ENCODE measurements around the gene SPAG16.
"Not testable (repeated sequence)": the region's sequence is repeated elsewhere in the genome, so short reads cannot be mapped to it uniquely, and the experiment has no call there.

The SPAG16 gene

DNA sequence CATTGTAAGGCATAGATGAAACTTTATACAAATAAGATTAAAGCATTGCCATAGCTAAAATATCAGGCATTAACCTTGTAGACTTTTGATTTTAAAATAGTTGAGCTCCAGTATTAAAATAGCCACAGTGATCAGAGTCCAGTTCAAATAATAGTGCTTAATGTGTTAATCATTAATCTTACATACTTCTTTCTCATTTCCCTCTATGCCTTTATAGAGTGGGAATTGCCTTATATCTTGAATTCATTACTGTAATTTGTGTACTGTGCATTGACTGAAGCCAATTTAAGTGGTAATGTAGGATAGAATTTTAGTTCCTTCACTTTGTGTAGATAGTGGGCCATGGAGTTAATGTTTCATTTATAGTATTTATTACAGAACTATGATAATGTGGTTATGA is 577.4 kb downstream of the SPAG16 start:
- DNase-seq = no peak

DNA sequence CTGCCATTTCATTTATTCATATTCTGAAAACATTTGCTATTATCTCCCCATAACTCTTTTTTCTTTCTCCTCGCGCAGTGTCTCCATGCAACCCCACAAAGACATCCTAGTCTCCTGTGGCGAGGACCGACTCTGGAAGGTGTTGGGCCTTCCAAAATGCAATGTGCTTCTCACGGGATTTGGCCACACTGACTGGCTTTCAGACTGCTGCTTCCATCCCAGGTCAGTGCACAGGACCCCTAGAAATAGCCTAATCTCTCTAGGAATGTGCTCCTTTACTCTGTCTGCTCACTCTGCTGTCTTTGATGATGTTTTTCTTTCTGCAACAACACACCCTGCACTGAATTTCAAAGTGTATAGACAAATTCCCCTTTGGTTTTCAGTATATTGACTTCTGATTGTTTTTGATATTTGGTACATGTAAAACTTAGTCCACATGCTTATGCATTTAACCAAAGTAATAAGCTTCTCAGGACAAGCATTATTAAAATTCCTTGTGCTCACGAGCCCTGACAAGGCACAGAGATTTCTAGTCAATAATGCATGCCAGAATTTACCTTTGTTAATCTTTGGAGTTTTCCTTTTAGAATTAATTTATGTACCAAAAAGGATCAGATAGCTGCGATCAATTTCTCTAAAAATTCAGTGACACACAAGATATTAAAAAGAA is 578.3 kb downstream of the SPAG16 start:
- DNase-seq = no peak

DNA sequence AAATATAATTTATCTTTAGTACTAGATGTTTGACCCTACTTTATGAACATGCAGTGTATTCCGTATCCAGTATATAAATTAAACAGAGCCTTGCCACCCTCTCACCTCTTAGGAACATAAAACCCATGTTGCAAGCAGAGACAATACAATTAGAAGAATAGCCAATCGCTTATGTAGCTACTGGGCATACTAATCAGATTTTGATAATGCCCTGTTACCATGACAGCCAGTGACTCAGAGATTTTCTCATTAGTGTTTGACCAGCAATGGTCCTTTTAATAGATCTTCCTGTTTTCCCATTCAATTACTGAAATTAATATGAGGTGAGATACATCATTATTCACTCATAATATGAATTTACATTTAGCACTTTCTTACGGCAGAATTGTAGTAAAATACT is 579.3 kb downstream of the SPAG16 start:
- DNase-seq = no peak

DNA sequence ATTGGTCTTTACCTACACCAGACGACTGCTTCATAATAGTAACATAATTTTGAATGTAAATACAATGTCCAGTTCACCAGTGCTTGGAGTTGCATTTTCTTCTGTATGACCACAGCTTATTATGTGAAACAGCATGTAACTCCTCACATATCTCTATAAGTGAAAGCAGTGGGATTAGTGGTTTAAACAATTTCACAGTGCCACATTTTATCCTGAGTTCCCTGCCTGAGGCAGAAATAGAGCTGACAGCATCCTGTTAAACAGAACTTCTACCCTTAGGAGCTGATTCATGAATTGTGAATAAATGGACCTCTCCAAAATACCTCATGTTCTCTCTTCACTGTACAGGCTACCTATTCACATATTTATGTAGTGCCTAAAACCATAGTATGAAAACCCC is 584.3 kb downstream of the SPAG16 start:
- no peak for DNase-seq

DNA sequence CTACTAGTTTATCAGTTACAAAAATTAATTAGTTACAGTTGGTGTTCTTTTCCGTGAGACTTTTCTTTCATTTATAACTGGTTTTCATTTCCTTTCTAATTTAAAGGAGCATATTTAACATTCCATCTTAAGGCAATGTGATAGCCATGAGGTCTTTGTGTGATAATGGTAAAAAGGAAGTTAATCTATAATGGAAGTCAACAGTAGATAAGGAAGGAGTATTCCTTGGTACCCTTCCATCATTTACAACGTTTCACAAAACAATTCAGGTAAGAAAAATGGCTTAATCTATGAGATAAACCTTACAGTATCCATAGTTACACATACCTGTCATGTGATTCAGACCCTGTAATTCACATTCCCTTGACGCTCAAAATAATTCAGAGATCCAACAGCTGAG is 601.2 kb downstream of the SPAG16 start:
- no peak for DNase-seq

DNA sequence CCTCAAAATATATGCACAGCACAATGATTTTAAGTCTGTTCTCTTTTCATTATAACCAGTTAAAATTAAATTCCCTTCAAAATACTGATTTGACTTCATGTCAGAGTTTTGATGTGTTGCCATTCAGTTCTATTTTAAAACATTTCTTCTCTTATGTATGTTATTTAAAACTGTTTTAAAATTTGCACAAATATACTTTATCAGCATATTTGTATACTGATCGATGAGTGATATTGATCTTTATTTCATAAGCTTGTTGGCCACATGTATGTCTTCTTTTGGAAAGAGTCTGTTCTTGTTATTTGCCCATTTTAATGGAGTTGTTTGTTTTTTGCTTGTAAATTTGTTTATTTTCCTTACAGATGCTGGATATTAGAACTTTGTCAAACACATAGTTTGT is 630.2 kb downstream of the SPAG16 start:
- DNase-seq = no peak

DNA sequence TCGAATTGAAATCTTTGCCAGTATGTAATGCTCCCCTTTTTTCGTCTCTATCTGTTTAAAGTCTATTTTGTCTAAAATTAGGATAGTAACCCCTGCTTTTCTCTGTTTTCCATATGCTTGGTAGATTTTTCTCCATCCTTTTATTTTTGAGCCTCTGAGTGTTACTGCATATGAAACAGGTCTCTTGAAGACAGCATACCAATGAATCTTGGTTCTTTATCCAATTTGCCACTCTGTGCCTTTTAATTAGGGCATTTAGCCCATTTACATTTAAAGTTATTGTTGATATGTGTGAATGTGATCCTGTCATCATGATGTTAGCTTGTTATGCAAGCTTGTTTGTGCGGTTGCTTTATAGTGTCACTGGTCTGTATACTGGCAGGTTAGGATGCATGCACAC is 635.8 kb downstream of the SPAG16 start:
- no peak for DNase-seq

DNA sequence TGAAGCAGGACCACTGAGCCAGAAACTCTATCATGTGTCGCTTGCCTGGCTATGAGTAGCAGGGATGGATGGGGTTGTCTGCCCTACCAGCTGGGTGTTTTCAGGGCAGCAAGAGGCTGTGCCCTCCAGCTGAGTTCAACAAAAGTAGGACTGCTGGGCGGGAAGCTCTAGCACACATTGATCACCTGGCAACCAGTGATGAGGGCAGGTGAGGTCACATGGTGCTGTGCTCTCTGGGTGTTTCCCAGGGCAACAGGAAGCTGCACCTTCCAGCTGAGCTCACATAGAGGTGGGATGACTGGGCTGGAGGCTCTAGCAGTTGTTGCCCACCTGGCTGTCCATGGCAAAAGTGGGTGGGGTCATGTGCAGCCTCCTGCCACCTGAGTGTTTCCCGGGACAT is 639.3 kb downstream of the SPAG16 start:
- DNase-seq = no peak

DNA sequence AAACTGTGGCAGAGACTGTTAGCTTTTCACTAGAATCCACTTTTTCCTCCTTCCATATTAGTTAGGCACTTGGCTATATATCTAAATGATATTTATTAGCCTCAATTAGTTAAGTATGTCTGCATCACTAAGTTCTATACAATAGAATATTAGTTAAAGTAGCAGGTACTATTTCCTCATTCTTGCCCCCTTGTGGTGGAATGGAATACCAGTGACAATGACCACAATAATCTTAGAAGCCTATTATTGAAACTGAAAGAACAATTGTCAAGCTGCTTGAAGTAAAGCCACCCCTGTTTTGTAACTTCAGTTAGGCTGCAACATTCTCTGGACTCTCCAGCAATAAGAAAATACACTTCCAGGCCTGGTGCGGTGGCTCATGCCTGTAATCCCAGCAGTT is 650.3 kb downstream of the SPAG16 start:
- peak; percentile 60 for DNase-seq

DNA sequence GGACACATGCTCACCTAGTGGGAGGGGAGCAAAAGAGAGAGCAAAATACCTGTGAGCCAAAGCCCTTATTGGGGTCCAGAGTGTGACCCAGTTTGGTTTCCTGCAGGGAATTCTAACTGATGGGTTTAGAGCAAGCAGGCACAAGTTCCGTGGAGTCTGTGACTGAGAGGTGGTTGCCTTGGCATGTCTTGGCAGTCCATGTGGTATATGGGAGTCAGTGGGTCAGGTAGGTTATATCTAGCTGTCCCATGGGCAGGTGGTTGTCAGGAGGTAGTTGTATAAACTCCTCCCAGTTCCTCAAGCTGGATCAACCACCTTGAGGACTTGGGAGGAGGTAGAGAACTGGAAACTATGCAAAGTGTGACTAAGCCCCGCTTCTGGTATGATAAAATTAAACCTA is 673.8 kb downstream of the SPAG16 start:
- DNase-seq = no peak

DNA sequence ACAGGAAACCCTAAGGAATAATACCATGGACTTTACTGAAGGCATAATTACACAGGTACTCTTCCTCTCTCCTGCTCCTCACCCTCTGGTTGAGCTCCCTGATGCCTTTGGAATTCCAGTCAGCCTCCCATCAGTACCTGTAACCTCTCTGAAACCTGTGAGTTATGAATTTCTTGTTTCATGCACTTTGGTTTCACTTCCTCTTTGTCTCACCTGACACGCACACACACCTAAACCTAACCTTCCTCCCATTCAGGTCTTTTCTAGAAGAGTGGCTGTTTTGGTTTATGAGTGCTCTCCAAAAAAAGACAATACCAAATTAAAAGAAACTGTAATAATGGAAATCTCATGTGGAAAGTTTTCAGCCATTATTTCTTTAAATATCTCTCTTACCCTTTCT is 675.3 kb downstream of the SPAG16 start:
- no peak for DNase-seq

DNA sequence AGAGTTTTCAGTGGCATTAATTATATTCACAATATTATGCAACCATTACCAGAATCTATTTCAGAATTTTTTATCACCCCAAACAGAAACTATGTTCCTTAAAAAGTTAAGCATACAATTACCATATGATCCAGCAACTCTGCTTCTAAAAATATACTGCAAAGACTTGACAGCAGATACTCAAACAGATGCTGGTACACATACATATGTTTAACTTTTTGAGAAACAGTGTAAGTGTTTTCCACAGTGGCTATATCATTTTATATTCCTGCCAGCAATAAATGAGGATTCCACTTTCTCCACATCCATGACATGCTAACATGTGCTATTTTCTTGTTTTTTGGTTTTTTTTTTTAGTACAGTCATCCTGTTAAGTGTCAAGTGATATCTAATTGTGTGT is 687.3 kb downstream of the SPAG16 start:
- no peak for DNase-seq

DNA sequence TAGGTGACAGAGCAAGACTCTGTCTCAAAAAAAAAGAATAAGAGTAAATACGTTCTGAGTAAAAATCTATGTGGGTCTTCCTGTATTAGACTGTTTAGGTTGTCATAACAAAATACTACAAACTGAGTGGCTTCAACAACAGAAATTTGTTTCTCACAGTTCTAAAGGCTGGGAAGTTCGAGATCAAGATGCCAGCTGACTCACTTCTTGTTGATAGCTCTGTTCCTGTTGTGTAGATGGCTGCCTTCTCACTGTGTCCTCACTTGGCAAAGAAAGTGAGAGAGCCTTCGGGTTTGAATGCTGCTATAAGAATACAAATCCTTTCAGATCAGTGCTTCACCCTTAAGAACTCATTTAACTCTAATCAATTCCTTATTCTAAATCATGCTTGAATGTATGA is 696.6 kb downstream of the SPAG16 start:
- DNase-seq = no peak

DNA sequence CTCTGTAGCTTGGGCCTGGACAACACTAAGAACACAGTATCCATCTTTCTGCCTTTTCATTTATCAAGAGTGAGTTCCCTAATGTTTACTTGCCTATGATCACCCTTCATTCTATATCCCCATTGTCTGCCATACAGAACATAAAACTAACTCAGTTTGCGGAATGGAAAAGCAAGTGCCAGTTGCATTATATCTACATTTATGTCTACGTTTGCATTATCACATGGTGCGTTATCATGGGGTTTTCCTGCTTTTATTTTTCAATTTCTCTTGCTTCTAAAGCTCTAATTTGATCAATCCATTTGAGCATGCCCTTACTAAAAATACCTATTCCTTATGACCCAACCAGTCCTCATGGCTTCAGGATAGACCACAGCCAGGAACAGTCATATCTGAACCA is 704.9 kb downstream of the SPAG16 start:
- DNase-seq = no peak

DNA sequence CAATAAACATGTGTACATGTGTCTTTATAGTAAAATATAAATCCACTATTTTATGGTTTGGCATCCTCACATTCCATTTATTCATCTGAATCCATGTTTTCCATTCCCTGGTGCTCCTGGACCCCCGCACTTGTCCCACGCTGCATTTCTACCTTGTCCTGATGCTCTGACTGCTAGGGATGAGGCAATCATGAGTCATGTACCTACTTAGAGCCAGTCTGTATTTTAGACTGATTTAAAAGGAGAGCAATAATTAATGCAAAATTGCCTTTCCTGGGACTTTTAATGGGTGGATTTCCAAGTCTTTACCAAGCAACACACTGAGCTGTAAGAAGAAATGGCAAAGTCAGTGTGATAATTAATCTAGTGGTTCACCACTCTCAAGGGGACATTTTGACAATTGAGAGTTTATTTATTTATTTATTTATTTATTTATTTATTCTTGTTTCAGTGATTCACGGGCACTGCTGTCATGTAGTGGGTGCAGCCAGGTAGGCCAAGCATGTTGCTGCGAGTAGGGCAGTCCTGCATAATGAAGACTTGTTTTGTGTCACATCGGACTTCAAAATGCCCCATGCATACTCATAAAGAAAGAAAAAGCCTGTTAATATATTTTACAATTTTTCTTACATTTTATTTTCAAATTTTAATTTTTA is 707.3 kb downstream of the SPAG16 start:
- DNase-seq = no peak

DNA sequence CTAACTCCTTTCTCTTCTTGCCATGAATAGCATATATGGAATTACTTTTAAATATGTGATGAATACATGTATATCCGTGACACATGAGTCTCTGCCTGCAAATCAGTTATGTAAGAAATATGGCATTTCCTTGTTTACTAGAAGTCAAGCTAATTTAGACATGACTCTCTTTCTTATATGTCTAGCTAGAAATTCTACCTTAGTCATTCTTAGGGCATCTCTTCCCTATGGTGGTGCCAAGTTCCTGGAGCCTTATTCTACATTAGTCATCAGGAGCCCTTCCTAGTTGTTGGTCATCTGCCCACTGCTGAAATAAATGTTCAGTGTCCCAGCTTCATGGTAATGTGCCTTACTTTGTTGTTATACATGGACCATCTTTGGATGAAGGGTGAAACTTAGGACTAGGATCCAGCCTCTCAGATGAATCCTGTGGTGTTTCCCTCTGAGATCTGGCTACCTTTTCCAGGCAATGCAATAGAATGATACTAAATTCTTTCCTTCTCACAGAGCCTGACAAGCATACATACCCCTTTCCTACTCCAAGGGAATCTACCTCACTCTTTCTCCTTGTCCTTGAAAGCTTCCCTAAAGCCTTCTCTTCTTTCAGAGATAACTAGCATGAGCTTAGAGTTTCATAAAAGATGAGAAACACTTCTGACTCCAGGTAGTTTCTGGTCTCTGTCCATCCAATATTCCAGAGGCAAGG is 711.3 kb downstream of the SPAG16 start:
- DNase-seq = no peak

DNA sequence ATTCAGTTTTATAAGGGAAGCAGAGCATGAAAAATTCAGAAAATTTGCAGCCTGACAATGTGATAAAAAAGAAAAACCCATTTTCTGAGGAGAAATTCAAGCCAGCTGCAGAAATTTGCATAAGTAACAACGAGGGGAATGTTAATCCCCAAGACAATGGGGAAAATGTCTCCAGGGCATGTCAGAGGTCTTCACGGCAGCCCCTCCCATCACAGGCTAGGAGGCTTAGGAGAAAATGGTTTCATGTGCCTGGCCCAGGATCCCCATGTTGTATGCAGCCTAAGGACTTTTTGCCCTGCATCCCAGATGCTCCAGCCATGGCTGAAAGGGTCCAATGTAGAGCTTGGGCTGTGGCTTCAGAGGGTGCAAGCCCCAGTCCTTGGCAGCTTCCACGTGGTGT is 714.7 kb downstream of the SPAG16 start:
- not testable (repeated sequence) for DNase-seq

DNA sequence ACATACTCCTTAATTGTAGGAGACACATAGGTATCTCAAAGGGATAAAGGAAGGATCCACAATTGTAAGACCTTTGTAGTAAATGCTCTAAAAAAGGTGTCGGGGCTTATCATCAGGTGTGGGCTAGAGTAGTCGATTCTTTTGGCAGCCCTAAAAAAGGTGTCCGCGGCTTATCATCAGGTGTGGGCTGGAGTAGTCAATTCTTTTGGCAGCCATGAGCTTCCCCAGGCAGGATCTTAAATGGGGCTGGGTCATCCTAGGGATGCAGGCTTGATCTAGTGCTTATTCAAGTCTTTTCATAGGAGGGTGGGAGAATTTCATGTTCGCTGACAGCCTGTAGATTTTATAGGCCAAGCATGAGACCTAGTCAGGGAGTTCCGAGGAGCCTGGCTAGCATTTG is 720.2 kb downstream of the SPAG16 start:
- no peak for DNase-seq

DNA sequence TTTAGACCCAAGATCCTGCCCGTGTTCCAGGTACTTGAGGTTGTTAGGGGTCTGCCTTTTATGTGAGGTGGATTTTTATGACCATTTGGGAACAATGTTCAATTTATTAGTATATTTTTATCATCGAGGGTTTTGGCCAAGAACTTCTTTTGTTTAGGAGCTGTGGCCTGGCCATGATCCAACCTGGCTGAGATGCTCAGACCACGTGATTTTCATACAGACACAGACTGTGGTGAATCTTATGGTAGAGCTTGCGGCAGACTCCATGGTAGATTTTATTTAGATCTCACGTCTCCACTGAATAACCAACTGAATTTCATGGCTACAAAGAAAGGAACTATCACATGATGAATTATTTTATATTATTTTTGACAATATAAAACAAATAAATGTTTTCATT is 721.1 kb downstream of the SPAG16 start:
- no peak for DNase-seq

DNA sequence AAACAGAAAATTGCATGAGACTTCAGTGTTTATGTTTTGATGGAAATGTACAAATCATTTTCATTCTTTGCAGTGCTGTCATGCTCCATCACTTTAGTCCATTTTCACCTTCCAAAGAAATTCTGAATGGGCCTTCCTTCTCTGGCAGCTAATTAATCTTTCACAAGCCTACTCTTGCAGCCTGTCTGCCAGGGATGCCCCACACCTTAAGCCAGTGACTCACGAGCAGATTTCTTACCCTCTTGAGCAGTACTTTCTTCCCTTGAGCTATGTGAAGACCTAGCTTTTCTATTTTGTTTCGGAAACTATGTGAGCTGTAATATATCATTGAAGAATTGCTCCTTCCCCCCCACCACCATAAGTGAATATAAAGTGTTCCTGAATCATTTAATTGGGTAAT is 722.3 kb downstream of the SPAG16 start:
- DNase-seq = no peak

DNA sequence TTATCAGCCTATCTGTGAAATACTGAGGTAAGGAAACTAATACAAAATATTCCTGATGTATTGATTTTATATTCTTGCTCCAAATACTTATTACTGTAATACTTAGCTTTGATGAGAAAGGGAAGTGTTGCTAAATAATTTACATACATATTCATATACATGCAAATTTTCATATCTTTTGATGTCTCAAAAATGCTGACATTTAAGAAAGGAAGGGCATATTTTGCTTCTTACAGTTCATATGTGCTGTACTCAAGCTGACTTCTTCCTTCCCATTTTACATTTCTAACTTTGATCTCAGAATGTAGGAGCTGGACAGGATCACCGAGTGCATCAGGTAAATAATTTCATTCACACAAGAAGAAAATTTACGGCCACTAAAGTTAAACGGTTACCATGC is 727.4 kb downstream of the SPAG16 start:
- no peak for DNase-seq

DNA sequence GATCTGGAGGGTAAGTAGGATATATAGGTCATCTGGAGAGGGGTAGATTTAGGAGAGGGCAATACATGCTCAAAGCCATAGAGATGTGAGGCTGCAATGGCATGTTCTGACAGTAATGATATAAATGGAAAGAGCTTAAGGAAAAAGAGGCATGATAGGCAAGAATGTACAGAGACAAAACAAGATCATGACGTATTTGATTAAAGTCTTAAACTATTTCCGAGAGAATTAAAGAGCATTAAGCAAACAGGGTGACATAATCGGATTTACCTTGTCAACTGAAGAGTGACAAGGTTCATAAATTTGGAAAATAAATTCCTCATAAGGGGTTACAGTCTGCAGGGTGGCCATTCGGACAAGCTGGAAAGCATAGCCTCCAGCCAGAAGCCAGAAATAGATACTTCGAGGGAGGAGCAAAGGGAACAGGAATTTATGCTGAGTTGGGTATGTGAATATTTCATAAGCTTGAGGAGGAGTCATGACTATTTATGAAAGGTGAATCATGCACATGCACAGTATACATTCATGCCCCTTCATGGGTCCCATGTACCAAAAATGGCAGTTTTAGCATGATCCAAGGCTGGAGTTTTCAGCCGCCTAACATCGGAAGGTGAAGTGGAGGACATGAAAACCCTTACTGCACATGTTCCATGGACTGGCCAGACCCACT is 730.4 kb downstream of the SPAG16 start:
- DNase-seq = no peak

DNA sequence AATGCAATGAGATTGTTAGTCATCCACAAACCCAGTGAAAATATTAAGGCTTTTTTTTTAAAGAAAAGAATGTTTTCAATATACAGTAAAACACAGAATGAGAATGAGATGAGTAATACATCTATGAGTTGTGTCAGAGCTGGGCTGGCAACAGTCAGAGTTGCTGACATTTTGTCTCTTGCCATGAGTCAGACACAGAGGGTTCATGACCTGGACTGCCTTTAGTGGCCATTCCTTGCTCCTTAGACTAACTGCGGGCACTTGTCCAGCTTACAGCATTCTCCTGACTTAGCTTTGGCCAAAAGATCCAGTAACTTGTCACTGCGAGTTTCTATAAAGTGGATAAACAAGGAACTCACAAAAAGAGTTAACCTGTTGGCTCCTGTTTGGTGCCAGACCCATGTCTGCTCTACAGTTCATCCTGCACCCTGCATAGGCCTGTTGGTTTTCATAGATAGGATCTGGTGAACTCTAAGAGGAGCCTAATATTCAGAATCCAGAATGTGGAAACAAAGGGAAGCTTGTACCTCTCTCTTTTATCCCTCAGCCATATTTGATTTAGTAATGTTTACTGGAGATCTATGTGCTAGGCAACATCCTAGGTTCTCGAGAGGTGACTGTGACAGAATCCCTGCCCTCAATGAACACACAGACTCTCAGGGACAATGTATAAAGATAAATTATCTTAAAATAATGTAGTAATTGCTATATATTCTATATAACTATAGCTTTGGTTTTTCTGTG is 735.1 kb downstream of the SPAG16 start:
- DNase-seq = peak; percentile 3
